GM23338 (cell line): ENCODE measurements around the gene TMSB15B.

Source experiments
- CREB1 ChIP-seq: fragments of 250-450 bp; sonication (Bioruptor Pico); IDR thresholded peaks from 2 replicates; pipeline ENCODE4 v1.5.0; 2020; ENCODE audit warnings: low read depth, mild to moderate bottlenecking, moderate library complexity
- EZH2 ChIP-seq: fragments of 200-600 bp; sonication (generic); IDR thresholded peaks from one replicate; pipeline ENCODE4 v1.8.0; 2017; ENCODE audit warnings: antibody characterized with exemption, mild to moderate bottlenecking, low read depth; ENCODE audit not compliant: unreplicated experiment
- POLR2AphosphoS5 ChIP-seq: IDR thresholded peaks from 2 replicates; pipeline ENCODE4 v1.6.1; 2016; ENCODE audit warnings: antibody characterized with exemption, low read depth
- ZNF114 ChIP-seq: fragments of 250-450 bp; sonication (Bioruptor Pico); IDR thresholded peaks from 2 replicates; pipeline ENCODE4 v1.5.0; 2020; ENCODE audit warnings: mild to moderate bottlenecking, moderate library complexity
- TF ChIP-seq, protein P1 (sequence below), 2 experiments: fragments of 200-600 bp in 1 of 2; sonication (generic) in 1 of 2; conservative IDR thresholded peaks; 2 replicates each; pipeline versions ENCODE4 v1.5.1 to v1.6.1; 2016 to 2017; ENCODE audit warnings: antibody characterized with exemption in 2 of 2, low read depth in 2 of 2, mild to moderate bottlenecking in 2 of 2, moderate library complexity in 1 of 2

DNA sequence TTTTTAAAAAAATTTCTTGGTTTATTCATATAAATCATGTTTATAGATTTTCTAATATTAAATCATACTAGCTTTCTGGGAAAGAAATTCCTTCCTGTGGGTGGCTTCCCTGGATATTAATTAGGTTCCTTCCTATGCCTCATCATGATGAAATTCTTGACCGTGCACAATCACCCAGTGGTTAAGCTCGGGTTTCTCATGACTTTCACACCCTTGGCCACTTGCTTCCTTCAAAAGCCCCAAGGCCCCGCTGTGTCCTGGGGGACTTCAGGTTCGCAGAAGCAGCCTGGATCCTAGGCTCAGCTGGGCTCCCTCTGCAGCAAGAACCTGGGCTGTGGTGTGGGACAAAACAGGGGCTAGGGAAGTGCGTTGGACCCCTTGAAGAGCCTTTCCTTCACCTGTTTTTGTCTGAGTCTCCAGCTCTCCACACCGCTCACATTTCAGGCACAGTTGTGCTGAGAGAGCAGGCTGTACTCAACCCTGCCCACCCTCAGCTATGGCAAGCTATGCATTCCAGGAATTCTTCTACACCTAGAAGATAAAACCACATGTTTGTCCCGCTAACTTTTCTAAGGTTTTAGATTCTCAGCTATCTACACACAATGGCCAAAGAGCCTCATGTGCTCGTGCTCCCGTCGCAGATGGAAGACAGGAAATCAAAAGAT lies 48.9 kb upstream of the TMSB15B start:
- TF ChIP-seq, protein P1, sequence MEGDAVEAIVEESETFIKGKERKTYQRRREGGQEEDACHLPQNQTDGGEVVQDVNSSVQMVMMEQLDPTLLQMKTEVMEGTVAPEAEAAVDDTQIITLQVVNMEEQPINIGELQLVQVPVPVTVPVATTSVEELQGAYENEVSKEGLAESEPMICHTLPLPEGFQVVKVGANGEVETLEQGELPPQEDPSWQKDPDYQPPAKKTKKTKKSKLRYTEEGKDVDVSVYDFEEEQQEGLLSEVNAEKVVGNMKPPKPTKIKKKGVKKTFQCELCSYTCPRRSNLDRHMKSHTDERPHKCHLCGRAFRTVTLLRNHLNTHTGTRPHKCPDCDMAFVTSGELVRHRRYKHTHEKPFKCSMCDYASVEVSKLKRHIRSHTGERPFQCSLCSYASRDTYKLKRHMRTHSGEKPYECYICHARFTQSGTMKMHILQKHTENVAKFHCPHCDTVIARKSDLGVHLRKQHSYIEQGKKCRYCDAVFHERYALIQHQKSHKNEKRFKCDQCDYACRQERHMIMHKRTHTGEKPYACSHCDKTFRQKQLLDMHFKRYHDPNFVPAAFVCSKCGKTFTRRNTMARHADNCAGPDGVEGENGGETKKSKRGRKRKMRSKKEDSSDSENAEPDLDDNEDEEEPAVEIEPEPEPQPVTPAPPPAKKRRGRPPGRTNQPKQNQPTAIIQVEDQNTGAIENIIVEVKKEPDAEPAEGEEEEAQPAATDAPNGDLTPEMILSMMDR (conservative IDR thresholded peaks at IDR 0.05; ENCODE audit: low read depth in 2 of 2): no peak
- TF ChIP-seq CREB1 (no peak), EZH2 (no peak), ZNF114 (CRISPR knock-in tag) (no peak), POLR2AphosphoS5 (no peak)
